HEK293T (cell line): ENCODE data around the gene TM9SF4.

Experiments used
- CTCF ChIA-PET: fragments of 350-600 bp; formaldehyde crosslinking; extraction: SDS; loops from one replicate; lab custom pipeline; 2021; ENCODE audit warnings: antibody characterized with exemption, inconsistent platforms; lab: Yijun Ruan, JAX
- POLR2A ChIA-PET: fragments of 350-600 bp; formaldehyde crosslinking; extraction: SDS; loops from one replicate; lab custom pipeline; 2020; ENCODE audit warnings: antibody characterized with exemption, inconsistent platforms; lab: Yijun Ruan, JAX
- DNase-seq: peaks from one replicate; pipeline ENCODE4 v3.0.0; 2012; ENCODE audit warnings: mixed read lengths; ENCODE audit errors: extremely low spot score
- ARNT ChIP-seq: fragments of 450-650 bp; IDR thresholded peaks from 2 replicates; pipeline ENCODE4 v1.6.1; 2017; ENCODE audit warnings: mild to moderate bottlenecking
- BHLHE40 ChIP-seq: fragments of 450-650 bp; IDR thresholded peaks from 2 replicates; pipeline ENCODE4 v1.6.1; 2016; ENCODE audit warnings: mild to moderate bottlenecking, moderate library complexity, borderline replicate concordance
- CTBP1 ChIP-seq: fragments of 450-650 bp; IDR thresholded peaks from 2 replicates; pipeline ENCODE4 v1.6.1; 2016; ENCODE audit warnings: borderline replicate concordance
- ELF4 ChIP-seq: fragments of 450-650 bp; IDR thresholded peaks from 2 replicates; pipeline ENCODE4 v1.6.1; 2017; ENCODE audit warnings: antibody characterized with exemption
- FOXA1 ChIP-seq: fragments of 450-650 bp; IDR thresholded peaks from 2 replicates; pipeline ENCODE4 v1.6.1; 2016; ENCODE audit warnings: mild to moderate bottlenecking
- FOXK2 ChIP-seq: fragments of 450-650 bp; IDR thresholded peaks from 2 replicates; pipeline ENCODE4 v1.6.1; 2016; ENCODE audit warnings: mild to moderate bottlenecking
- FOXM1 ChIP-seq: fragments of 450-650 bp; IDR thresholded peaks from 2 replicates; pipeline ENCODE4 v1.6.1; 2017; ENCODE audit warnings: mild to moderate bottlenecking, borderline replicate concordance
- HDGF ChIP-seq: fragments of 450-650 bp; IDR thresholded peaks from 2 replicates; pipeline ENCODE4 v1.6.1; 2017; ENCODE audit warnings: antibody characterized with exemption, borderline replicate concordance
- L3MBTL2 ChIP-seq: fragments of 450-650 bp; conservative IDR thresholded peaks from 2 replicates; pipeline ENCODE4 v1.6.1; 2016; ENCODE audit warnings: mild to moderate bottlenecking
- LEF1 ChIP-seq: fragments of 450-650 bp; IDR thresholded peaks from 2 replicates; pipeline ENCODE4 v1.6.1; 2017; ENCODE audit warnings: mild to moderate bottlenecking, borderline replicate concordance
- NFRKB ChIP-seq: fragments of 450-650 bp; IDR thresholded peaks from 2 replicates; pipeline ENCODE4 v1.6.1; 2016; ENCODE audit warnings: mild to moderate bottlenecking, moderate library complexity
- PKNOX1 ChIP-seq: fragments of 450-650 bp; IDR thresholded peaks from 2 replicates; pipeline ENCODE4 v1.6.1; 2016
- SP1 ChIP-seq: fragments of 450-650 bp; IDR thresholded peaks from 2 replicates; pipeline ENCODE4 v1.6.1; 2017
- SUZ12 ChIP-seq: fragments of 450-650 bp; IDR thresholded peaks from 2 replicates; pipeline ENCODE4 v1.6.1; 2016; ENCODE audit warnings: mild to moderate bottlenecking
- TARDBP ChIP-seq: fragments of 450-650 bp; IDR thresholded peaks from 2 replicates; pipeline ENCODE4 v1.6.1; 2016
- ZNF384 ChIP-seq: fragments of 450-650 bp; IDR thresholded peaks from 2 replicates; pipeline ENCODE4 v1.6.1; 2016

Gene TM9SF4

GRCh38 chr20:32075534-32075933 lies 34.0 kb upstream of the TM9SF4 start:
- CTCF ChIA-PET = no interaction called here
- TF ChIP-seq BHLHE40 = no peak
- TF ChIP-seq ZNF384 = no peak
- no peak for TF ChIP-seq SP1
- no peak for TF ChIP-seq FOXM1
- TF ChIP-seq LEF1 = no peak
- TF ChIP-seq NFRKB = no peak
- TF ChIP-seq L3MBTL2 = no peak
- TF ChIP-seq FOXA1 = no peak
- TF ChIP-seq FOXK2 = no peak
- no peak for TF ChIP-seq ELF4
- no peak for TF ChIP-seq CTBP1
- POLR2A ChIA-PET = no interaction called here
- no peak for DNase-seq

GRCh38 chr20:32077190-32077589 lies 32.3 kb upstream of the TM9SF4 start:
- CTCF ChIA-PET = no interaction called here
- TF ChIP-seq LEF1 (no peak), SUZ12 (no peak), SP1 (no peak), ZNF384 (no peak), TARDBP (no peak), NFRKB (no peak), PKNOX1 (no peak), FOXM1 (no peak), FOXA1 (no peak)
- POLR2A ChIA-PET = no interaction called here
- DNase-seq = no peak

GRCh38 chr20:32078322-32078721 lies 31.2 kb upstream of the TM9SF4 start:
- TF ChIP-seq ARNT (no peak), ELF4 (no peak), TARDBP (no peak), SUZ12 (no peak)
- ChIA-PET POLR2A (interaction anchor here (1.0 kb wide), 1 partner anchor 31 kb away, joined by 3 read pairs; the partner anchor contains the start of gene TM9SF4), CTCF (no interaction called here)
- no peak for DNase-seq

GRCh38 chr20:32078791-32079190 lies 30.7 kb upstream of the TM9SF4 start:
- ChIA-PET POLR2A (interaction anchor here (1.0 kb wide), 1 partner anchor 30 kb away, joined by 3 read pairs; the partner anchor contains the start of gene TM9SF4), CTCF (no interaction called here)
- no peak for DNase-seq
- no peak for TF ChIP-seq FOXK2
- TF ChIP-seq ARNT = no peak
- TF ChIP-seq FOXM1 = no peak

- TF ChIP-seq FOXK2 = no peak
- TF ChIP-seq TARDBP = no peak
- TF ChIP-seq L3MBTL2 = no peak
- TF ChIP-seq SUZ12 = no peak
- TF ChIP-seq ELF4 = no peak
- no peak for TF ChIP-seq FOXA1
- TF ChIP-seq PKNOX1 = no peak
- TF ChIP-seq ZNF384 = no peak
- TF ChIP-seq CTBP1 = no peak
- no peak for TF ChIP-seq BHLHE40
- no peak for TF ChIP-seq LEF1
- TF ChIP-seq SP1 = no peak
- TF ChIP-seq NFRKB = no peak
- TF ChIP-seq ARNT = no peak
- TF ChIP-seq FOXM1 = no peak
- no peak for TF ChIP-seq HDGF
- POLR2A ChIA-PET = interaction anchor here (1.0 kb wide), 1 partner anchor 30 kb away, joined by 3 read pairs; the partner anchor contains the start of gene TM9SF4
- CTCF ChIA-PET = no interaction called here
- DNase-seq = no peak
These were observed 29.8 kb upstream of the TM9SF4 start for GRCh38 chr20:32079655-32080109.

GRCh38 chr20:32080783-32081182 lies 28.7 kb upstream of the TM9SF4 start:
- DNase-seq = no peak
- TF ChIP-seq ZNF384 (no peak), ARNT (no peak), PKNOX1 (no peak), HDGF (no peak), FOXA1 (no peak), TARDBP (no peak), BHLHE40 (no peak), LEF1 (no peak), NFRKB (no peak), SUZ12 (no peak), L3MBTL2 (no peak), FOXK2 (no peak), CTBP1 (no peak), SP1 (no peak), ELF4 (no peak), FOXM1 (no peak)
- ChIA-PET POLR2A (no interaction called here), CTCF (interaction anchor here (0.7 kb wide), 1 partner anchor 75 kb away, joined by 3 read pairs; no protein-coding TSS in a partner anchor)

GRCh38 chr20:32083469-32083868 lies 26.0 kb upstream of the TM9SF4 start:
- CTCF ChIA-PET = no interaction called here
- no peak for DNase-seq
- POLR2A ChIA-PET = no interaction called here
- TF ChIP-seq ZNF384 (no peak), FOXK2 (no peak), CTBP1 (no peak), ELF4 (no peak)
